Hepatocyte (in vitro differentiated cells): ENCODE measurements around the gene UROD.
"Not testable (repeated sequence)": the region's sequence is repeated elsewhere in the genome, so short reads cannot be mapped to it uniquely, and the experiment has no call there.

Experiments used
- EZH2 ChIP-seq: fragments of 200-600 bp; sonication (generic); IDR thresholded peaks from 2 replicates; pipeline ENCODE4 v1.6.1; 2016; ENCODE audit warnings: antibody characterized with exemption, mild to moderate bottlenecking, borderline replicate concordance
- EZH2phosphoT487 ChIP-seq: fragments of 200-600 bp; sonication (generic); IDR thresholded peaks from one replicate; pipeline ENCODE4 v1.6.1; 2018; ENCODE audit warnings: antibody characterized with exemption, mild to moderate bottlenecking, low read depth, moderate library complexity; ENCODE audit not compliant: unreplicated experiment, severe bottlenecking
- TF ChIP-seq, protein P1 (sequence below): fragments of 200-600 bp; sonication (generic); IDR thresholded peaks from 2 replicates; pipeline ENCODE4 v1.5.1; 2016; ENCODE audit warnings: antibody characterized with exemption, mild to moderate bottlenecking; ENCODE audit not compliant: poor library complexity

GRCh38 chr1:45001576-45001975 is 10.5 kb upstream of the UROD start:
- TF ChIP-seq, protein P1, sequence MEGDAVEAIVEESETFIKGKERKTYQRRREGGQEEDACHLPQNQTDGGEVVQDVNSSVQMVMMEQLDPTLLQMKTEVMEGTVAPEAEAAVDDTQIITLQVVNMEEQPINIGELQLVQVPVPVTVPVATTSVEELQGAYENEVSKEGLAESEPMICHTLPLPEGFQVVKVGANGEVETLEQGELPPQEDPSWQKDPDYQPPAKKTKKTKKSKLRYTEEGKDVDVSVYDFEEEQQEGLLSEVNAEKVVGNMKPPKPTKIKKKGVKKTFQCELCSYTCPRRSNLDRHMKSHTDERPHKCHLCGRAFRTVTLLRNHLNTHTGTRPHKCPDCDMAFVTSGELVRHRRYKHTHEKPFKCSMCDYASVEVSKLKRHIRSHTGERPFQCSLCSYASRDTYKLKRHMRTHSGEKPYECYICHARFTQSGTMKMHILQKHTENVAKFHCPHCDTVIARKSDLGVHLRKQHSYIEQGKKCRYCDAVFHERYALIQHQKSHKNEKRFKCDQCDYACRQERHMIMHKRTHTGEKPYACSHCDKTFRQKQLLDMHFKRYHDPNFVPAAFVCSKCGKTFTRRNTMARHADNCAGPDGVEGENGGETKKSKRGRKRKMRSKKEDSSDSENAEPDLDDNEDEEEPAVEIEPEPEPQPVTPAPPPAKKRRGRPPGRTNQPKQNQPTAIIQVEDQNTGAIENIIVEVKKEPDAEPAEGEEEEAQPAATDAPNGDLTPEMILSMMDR, result not testable (repeated sequence)
- not testable (repeated sequence) for TF ChIP-seq EZH2phosphoT487, EZH2
